Measurements from ENCODE around the gene DGKZ.

Gene DGKZ

GRCh38 chr11:46347637-46348311 lies 511 bp downstream of the DGKZ start:
- DNase-seq (ENCODE audit: low read depth): no peak

- DNase-seq (ENCODE audit: low read depth): no peak
Observed at GRCh38 chr11:46348566-46349401, 1.5 kb downstream of the DGKZ start.

GRCh38 chr11:46350695-46351094 lies 3.4 kb downstream of the DGKZ start:
- DNase-seq (ENCODE audit: low read depth): no peak

GRCh38 chr11:46351148-46351547 lies 3.9 kb downstream of the DGKZ start:
- DNase-seq (ENCODE audit: low read depth): no peak

- DNase-seq (ENCODE audit: low read depth): no peak
Observed at GRCh38 chr11:46351606-46352005, 4.3 kb downstream of the DGKZ start.

- peak; percentile 73 for DNase-seq (ENCODE audit: low read depth)
Observed at GRCh38 chr11:46352063-46352841, 5.0 kb downstream of the DGKZ start.

GRCh38 chr11:46353698-46354097 lies 6.4 kb downstream of the DGKZ start:
- DNase-seq (ENCODE audit: low read depth): no peak

- DNase-seq (ENCODE audit: low read depth): no peak
Observed at GRCh38 chr11:46356924-46357482, 9.7 kb downstream of the DGKZ start.

- DNase-seq (ENCODE audit: low read depth): no peak
Observed at GRCh38 chr11:46357483-46357936, 10.2 kb downstream of the DGKZ start.

- no peak for DNase-seq (ENCODE audit: low read depth)
Observed at GRCh38 chr11:46359953-46360352, 12.7 kb downstream of the DGKZ start.

- DNase-seq (ENCODE audit: low read depth): no peak
Observed at GRCh38 chr11:46360878-46361277, 13.6 kb downstream of the DGKZ start.

GRCh38 chr11:46361283-46362155 lies 14.3 kb downstream of the DGKZ start:
- peak; percentile 55 for DNase-seq (ENCODE audit: low read depth)

GRCh38 chr11:46362156-46363030 lies 15.1 kb downstream of the DGKZ start:
- no peak for DNase-seq (ENCODE audit: low read depth)

GRCh38 chr11:46363031-46363407 lies 15.8 kb downstream of the DGKZ start:
- no peak for DNase-seq (ENCODE audit: low read depth)

- no peak for DNase-seq (ENCODE audit: low read depth)
Observed at GRCh38 chr11:46363455-46364005, 16.3 kb downstream of the DGKZ start.

- DNase-seq (ENCODE audit: low read depth): no peak
Observed at GRCh38 chr11:46364056-46364455, 16.8 kb downstream of the DGKZ start.

- DNase-seq (ENCODE audit: low read depth): no peak
Observed at GRCh38 chr11:46364791-46365190, 17.5 kb downstream of the DGKZ start.

- DNase-seq (ENCODE audit: low read depth): no peak
Observed at GRCh38 chr11:46366260-46366659, 19.0 kb downstream of the DGKZ start.

GRCh38 chr11:46366661-46367161 lies 19.4 kb downstream of the DGKZ start:
- no peak for DNase-seq (ENCODE audit: low read depth)
